A673 (cell line): ENCODE results near the gene SOCS7. TPM values are rescaled to one million over a fixed set of nuclear protein-coding genes. Genes with fewer than 3 reads are reported as not detected.

Experiments
- BruUV-seq: library from RNA; stranded (reverse); fragments of 400-500 nt; replicated peaks from 2 replicates; lab custom pipeline; 2021; lab: Mats Ljungman, UMichigan
- CTCF ChIA-PET: fragments of 300-600 bp; sonication (Branson Sonifier 250); formaldehyde crosslinking; loops from one replicate; lab custom pipeline; 2022; ENCODE audit warnings: antibody characterized with exemption; lab: Charles Lee
- POLR2A ChIA-PET: fragments of 300-600 bp; sonication (Branson Sonifier 250); formaldehyde crosslinking; loops from one replicate; lab custom pipeline; 2022; ENCODE audit warnings: antibody characterized with exemption; ENCODE audit not compliant: low non-redundant PET; lab: Charles Lee
- DNase-seq: peaks from one replicate; pipeline ENCODE4 v3.0.0-alpha.2; 2015; ENCODE audit warnings: low spot score
- H3K27ac ChIP-seq: fragments of 200-600 bp; sonication (generic); 2 replicates; pipeline ENCODE4 v1.5.1; 2016; ENCODE audit warnings: mixed run types, low read depth, mild to moderate bottlenecking, mixed read lengths, antibody characterized with exemption, low read length; ENCODE audit not compliant: poor library complexity, severe bottlenecking
- H3K27me3 ChIP-seq: fragments of 200-600 bp; sonication (generic); replicated peaks from 2 replicates; pipeline ENCODE4 v1.6.1; 2017; ENCODE audit warnings: mixed run types, low read depth, mild to moderate bottlenecking, mixed read lengths, antibody characterized with exemption, low read length; ENCODE audit not compliant: insufficient read depth, poor library complexity
- H3K36me3 ChIP-seq: fragments of 200-600 bp; sonication (generic); 2 replicates; pipeline ENCODE4 v1.6.1; 2016; ENCODE audit warnings: mixed run types, mild to moderate bottlenecking, mixed read lengths, antibody characterized with exemption, low read length; ENCODE audit not compliant: insufficient read depth, poor library complexity, severe bottlenecking
- H3K4me1 ChIP-seq: fragments of 200-600 bp; sonication (generic); 2 replicates; pipeline ENCODE4 v1.6.1; 2017; ENCODE audit warnings: mixed run types, mild to moderate bottlenecking, mixed read lengths, antibody characterized with exemption, low read length; ENCODE audit not compliant: insufficient read depth, poor library complexity, severe bottlenecking
- H3K4me3 ChIP-seq: fragments of 200-600 bp; sonication (generic); 2 replicates; pipeline ENCODE4 v1.5.1; 2016; ENCODE audit warnings: low read depth, mixed run types, mild to moderate bottlenecking, mixed read lengths, low read length; ENCODE audit not compliant: poor library complexity, severe bottlenecking
- H3K9me3 ChIP-seq: fragments of 200-600 bp; sonication (generic); 2 replicates; pipeline ENCODE4 v1.6.1; 2016; ENCODE audit warnings: mixed run types, low read depth, mild to moderate bottlenecking, mixed read lengths, antibody characterized with exemption, low read length; ENCODE audit not compliant: poor library complexity, severe bottlenecking
- EZH2 ChIP-seq: fragments of 200-600 bp; sonication (generic); IDR thresholded peaks from 2 replicates; pipeline ENCODE4 v1.6.1; 2017; ENCODE audit warnings: borderline replicate concordance, low read depth, mild to moderate bottlenecking, mixed read lengths, antibody characterized with exemption, low read length; ENCODE audit not compliant: poor library complexity, severe bottlenecking
- intact Hi-C: fragments of 100-400 bp; cut with micrococcal nuclease; formaldehyde crosslinking; loops from one replicate; pipeline ENCODE4 v1.10.0; 2022; ENCODE audit not compliant: unreplicated experiment
- total RNA-seq: library from RNA; stranded (reverse); gene quantifications from 2 replicates; pipeline ENCODE4 v1.2.3, GENCODE V29; 2021
- TF ChIP-seq, protein P1 (sequence below): fragments of 300-800, 200-600 bp; sonication (generic); conservative IDR thresholded peaks from 2 replicates; pipeline ENCODE4 v1.5.1; 2017; ENCODE audit warnings: low read depth, mild to moderate bottlenecking, antibody characterized with exemption, low read length, moderate library complexity, mixed read lengths

The SOCS7 gene
- total RNA-seq, 1 experiment from 2014 or later: 15.2 TPM

DNA sequence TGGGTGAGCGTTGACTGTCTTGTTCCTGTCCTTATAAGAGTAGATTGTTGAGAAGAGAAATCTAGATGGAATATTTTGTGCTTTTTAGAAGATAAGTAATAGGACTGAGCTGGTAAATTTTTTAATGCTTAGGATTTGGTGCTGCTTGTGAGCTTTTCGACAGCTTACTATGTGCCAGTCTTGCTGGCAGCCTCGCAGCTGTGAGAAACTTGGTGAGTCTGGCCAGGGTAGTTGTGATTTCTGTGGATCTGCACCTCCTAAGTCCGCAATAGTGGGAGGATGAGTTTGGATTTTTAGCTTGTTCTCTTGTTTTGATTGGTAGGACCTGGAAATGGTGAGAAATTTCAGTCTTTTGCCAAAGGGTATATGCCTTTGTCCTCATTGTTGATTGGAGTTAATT, 3.6 kb downstream of the SOCS7 start:
- ChIA-PET CTCF (no interaction called here), POLR2A (no interaction called here)
- no peaks in the 10 kb centered on the region for H3K9me3 ChIP-seq
- BruUV-seq: no TSS peak
- TF ChIP-seq, protein P1, sequence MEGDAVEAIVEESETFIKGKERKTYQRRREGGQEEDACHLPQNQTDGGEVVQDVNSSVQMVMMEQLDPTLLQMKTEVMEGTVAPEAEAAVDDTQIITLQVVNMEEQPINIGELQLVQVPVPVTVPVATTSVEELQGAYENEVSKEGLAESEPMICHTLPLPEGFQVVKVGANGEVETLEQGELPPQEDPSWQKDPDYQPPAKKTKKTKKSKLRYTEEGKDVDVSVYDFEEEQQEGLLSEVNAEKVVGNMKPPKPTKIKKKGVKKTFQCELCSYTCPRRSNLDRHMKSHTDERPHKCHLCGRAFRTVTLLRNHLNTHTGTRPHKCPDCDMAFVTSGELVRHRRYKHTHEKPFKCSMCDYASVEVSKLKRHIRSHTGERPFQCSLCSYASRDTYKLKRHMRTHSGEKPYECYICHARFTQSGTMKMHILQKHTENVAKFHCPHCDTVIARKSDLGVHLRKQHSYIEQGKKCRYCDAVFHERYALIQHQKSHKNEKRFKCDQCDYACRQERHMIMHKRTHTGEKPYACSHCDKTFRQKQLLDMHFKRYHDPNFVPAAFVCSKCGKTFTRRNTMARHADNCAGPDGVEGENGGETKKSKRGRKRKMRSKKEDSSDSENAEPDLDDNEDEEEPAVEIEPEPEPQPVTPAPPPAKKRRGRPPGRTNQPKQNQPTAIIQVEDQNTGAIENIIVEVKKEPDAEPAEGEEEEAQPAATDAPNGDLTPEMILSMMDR: no peak
- no peak for TF ChIP-seq EZH2
- intact Hi-C loops: no loop called here
- H3K36me3 ChIP-seq: no peaks in the 10 kb centered on the region
- H3K27ac ChIP-seq: no peak overlapping the region
- peaks cover 8% of the 10 kb centered on the region for H3K4me1 ChIP-seq
- H3K27me3 ChIP-seq: no peaks in the 10 kb centered on the region
- no peak for DNase-seq
- no peak overlapping the region for H3K4me3 ChIP-seq

DNA sequence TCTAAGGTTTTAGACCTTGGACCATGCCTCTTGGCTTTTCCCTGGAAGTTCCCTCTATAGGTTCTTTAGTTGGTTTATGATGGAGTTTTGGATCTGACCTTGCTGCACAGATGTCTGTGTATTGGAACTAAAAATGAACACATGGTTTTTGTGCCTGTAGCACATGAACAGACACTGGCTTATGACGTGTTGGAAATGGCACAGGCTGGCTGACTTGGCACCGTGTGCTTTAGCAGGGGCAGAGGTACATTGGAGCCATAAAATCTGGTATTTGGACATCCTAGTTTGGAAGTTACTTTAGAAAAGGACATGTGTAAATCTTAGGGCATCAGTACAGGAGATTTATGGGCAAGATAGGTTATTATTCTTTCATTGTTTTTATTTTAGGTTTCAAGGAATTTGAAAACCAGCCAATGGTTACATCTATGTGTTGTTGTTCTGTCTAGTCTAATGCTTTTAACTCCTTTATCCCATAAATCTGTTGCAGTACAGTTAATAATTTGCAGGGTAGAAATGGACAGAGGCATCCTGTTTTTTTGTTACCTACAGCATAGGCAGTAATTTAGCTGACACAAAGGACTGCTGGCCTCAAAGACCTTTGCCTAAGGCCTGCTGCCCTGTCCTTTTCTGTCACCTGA, 6.0 kb downstream of the SOCS7 start:
- Histone ChIP-seq H3K36me3 (no peaks in the 10 kb centered on the region), H3K9me3 (no peaks in the 10 kb centered on the region), H3K4me1 (peaks cover 8% of the 10 kb centered on the region), H3K27ac (no peak overlapping the region), H3K27me3 (no peaks in the 10 kb centered on the region), H3K4me3 (no peak overlapping the region)
- CTCF ChIA-PET: no interaction called here
- DNase-seq: no peak
- TF ChIP-seq, protein P1: no peak
- TF ChIP-seq EZH2: no peak
- BruUV-seq: no TSS peak
- POLR2A ChIA-PET: no interaction called here
- intact Hi-C loops: no loop called here

DNA sequence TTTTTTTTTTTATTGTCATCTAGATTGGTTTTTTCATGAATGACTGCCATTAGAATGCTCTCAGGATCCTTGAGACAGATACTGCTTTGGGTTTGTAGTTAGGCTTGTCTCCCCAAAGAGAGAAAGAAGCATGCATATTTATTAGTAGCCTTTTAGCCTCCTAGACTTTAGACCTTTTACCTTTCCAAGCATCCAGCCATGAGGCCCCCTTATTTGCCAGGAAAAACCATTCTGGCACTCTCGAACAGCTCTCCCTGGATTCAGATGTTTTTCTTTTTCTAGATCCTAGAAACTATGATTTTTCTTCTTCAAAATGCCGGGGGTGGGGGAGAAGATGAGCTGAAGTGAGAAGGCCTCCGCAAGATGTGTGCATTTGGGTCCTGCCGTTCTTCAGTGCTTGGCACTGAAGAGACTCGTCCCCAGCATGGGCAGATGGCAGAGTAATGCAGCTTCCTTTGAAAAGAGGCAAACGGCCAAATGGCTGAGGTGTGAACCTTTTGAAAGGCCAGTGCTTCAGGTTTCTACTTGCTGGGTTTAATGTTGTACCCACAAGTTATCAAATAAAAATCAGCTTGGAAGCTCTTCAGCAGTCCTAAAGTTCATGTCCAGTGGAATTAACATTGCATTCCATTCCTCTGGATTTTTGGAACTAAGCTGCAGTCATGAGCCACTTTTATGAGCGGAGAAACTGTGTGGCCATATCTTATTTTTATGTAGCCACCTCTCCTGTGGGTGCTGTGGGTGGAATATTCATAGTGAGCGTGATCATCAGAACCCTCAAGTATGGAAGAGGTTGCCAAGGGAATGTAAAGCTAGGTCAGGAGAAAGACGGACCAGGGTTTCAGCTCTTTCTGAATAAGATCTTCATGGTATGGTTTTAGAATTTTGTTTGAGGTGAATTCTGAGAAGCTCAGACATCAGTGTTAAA, 7.2 kb downstream of the SOCS7 start:
- BruUV-seq: no TSS peak
- peaks cover 1% of the 10 kb centered on the region for H3K4me1 ChIP-seq
- H3K4me3 ChIP-seq: no peak overlapping the region
- no peak for TF ChIP-seq EZH2
- TF ChIP-seq, protein P1: no peak
- ChIA-PET POLR2A (interaction anchor here (0.6 kb wide), 1 partner anchor 1386 kb away, joined by 3 read pairs; no protein-coding TSS in a partner anchor), CTCF (interaction anchor here (0.5 kb wide), 1 partner anchor 32 kb away, joined by 3 read pairs; no protein-coding TSS in a partner anchor)
- H3K9me3 ChIP-seq: no peaks in the 10 kb centered on the region
- H3K27me3 ChIP-seq: no peaks in the 10 kb centered on the region
- no peaks in the 10 kb centered on the region for H3K36me3 ChIP-seq
- no peak overlapping the region for H3K27ac ChIP-seq
- DNase-seq: no peak
- intact Hi-C loops: no loop called here
